HepG2 (cell line): ENCODE data around the gene MAP1LC3A. TPM values are rescaled to one million over a fixed set of nuclear protein-coding genes. Genes with fewer than 3 reads are reported as not detected.

Experiments
- CAMTA2 ChIP-seq: sonication (generic); formaldehyde crosslinking; IDR thresholded peaks from 2 replicates; pipeline ENCODE4 v1.4.0; 2020; ENCODE audit warnings: mild to moderate bottlenecking, missing genetic modification reagents, borderline replicate concordance
- ETV5 ChIP-seq: IDR thresholded peaks from 2 replicates; pipeline ENCODE4 v1.6.1; 2018; ENCODE audit warnings: missing biosample characterization, missing genetic modification reagents, inconsistent platforms, borderline replicate concordance
- ETV6 ChIP-seq: sonication (generic); formaldehyde crosslinking; conservative IDR thresholded peaks from 2 replicates; pipeline ENCODE4 v1.4.0; 2020; ENCODE audit warnings: missing genetic modification reagents
- FIP1L1 ChIP-seq: fragments of 200-400 bp; formaldehyde crosslinking; IDR thresholded peaks from 2 replicates; pipeline ENCODE4 v1.6.1; 2018; ENCODE audit warnings: low read depth, mild to moderate bottlenecking, low read length, moderate library complexity, borderline replicate concordance; ENCODE audit not compliant: insufficient read depth
- HES4 ChIP-seq: sonication (generic); formaldehyde crosslinking; IDR thresholded peaks from 2 replicates; pipeline ENCODE4 v1.9.0; 2021; ENCODE audit warnings: mild to moderate bottlenecking, missing genetic modification reagents, borderline replicate concordance
- MYC ChIP-seq: sonication (generic); formaldehyde crosslinking; IDR thresholded peaks from 2 replicates; pipeline ENCODE4 v1.9.0; 2021; ENCODE audit warnings: missing genetic modification reagents, borderline replicate concordance
- SRY ChIP-seq: sonication (generic); formaldehyde crosslinking; IDR thresholded peaks from 2 replicates; pipeline ENCODE4 v1.8.0; 2022; ENCODE audit warnings: mild to moderate bottlenecking, missing genetic modification reagents
- TRIM24 ChIP-seq: sonication (generic); formaldehyde crosslinking; IDR thresholded peaks from 2 replicates; pipeline ENCODE4 v1.8.0; 2022; ENCODE audit warnings: mild to moderate bottlenecking, missing genetic modification reagents
- ZNF121 ChIP-seq: sonication (generic); formaldehyde crosslinking; IDR thresholded peaks from 2 replicates; pipeline ENCODE4 v1.5.0; 2020; ENCODE audit warnings: mild to moderate bottlenecking, missing genetic modification reagents
- ZNF235 ChIP-seq: sonication (generic); formaldehyde crosslinking; IDR thresholded peaks from 2 replicates; pipeline ENCODE4 v1.8.1; 2023; ENCODE audit warnings: mild to moderate bottlenecking, missing genetic modification reagents, borderline replicate concordance
- ZNF260 ChIP-seq: sonication (generic); formaldehyde crosslinking; IDR thresholded peaks from 2 replicates; pipeline ENCODE4 v1.4.0; 2020; ENCODE audit warnings: missing genetic modification reagents, low read depth, mild to moderate bottlenecking, borderline replicate concordance
- ZNF263 ChIP-seq: sonication (generic); formaldehyde crosslinking; IDR thresholded peaks from 2 replicates; pipeline ENCODE4 v1.4.0; 2020; ENCODE audit warnings: missing genetic modification reagents
- ZNF292 ChIP-seq: sonication (generic); formaldehyde crosslinking; IDR thresholded peaks from 2 replicates; pipeline ENCODE4 v1.8.1; 2022; ENCODE audit warnings: mild to moderate bottlenecking, low read depth, missing genetic modification reagents, borderline replicate concordance
- ZNF431 ChIP-seq: sonication (generic); formaldehyde crosslinking; IDR thresholded peaks from 2 replicates; pipeline ENCODE4 v1.9.0; 2022; ENCODE audit warnings: missing genetic modification reagents, low read depth, mild to moderate bottlenecking, borderline replicate concordance
- ZNF546 ChIP-seq: sonication (generic); formaldehyde crosslinking; conservative IDR thresholded peaks from 2 replicates; pipeline ENCODE4 v1.8.1; 2023; ENCODE audit warnings: mild to moderate bottlenecking, missing genetic modification reagents
- ZNF562 ChIP-seq: sonication (generic); formaldehyde crosslinking; IDR thresholded peaks from 2 replicates; pipeline ENCODE4 v1.8.0; 2022; ENCODE audit warnings: missing genetic modification reagents, borderline replicate concordance
- ZSCAN12 ChIP-seq: sonication (generic); formaldehyde crosslinking; IDR thresholded peaks from 2 replicates; pipeline ENCODE4 v1.9.0; 2021; ENCODE audit warnings: mild to moderate bottlenecking, missing genetic modification reagents
- polyA plus RNA-seq, 8 experiments: library from polyadenylated mRNA; depleted of rRNA in 3 of 8; stranded (reverse) in 7 of 8; unstranded in 1 of 8; fragments of >200 nt; fragmentation: Illumina TruSeq in 4 of 8; extraction: Trizol in 4 of 8; gene quantifications; 2 replicates each; pipeline versions ENCODE4 v1.2.1 to v1.2.3, GENCODE V29; 2011 to 2016; ENCODE audit warnings: low read depth in 4 of 8, missing spikeins in 1 of 8, mixed read lengths in 1 of 8; ENCODE audit not compliant: insufficient read depth in 1 of 8
- total RNA-seq, 5 experiments: library from RNA; depleted of rRNA; stranded (reverse); fragments of >200 nt; fragmentation: Illumina TruSeq; extraction: Trizol; gene quantifications; 2 replicates each; pipeline ENCODE4 v1.2.3, GENCODE V29; 2016; ENCODE audit warnings: low read depth in 1 of 5
- TF ChIP-seq, protein P1 (sequence below): sonication (generic); formaldehyde crosslinking; IDR thresholded peaks from 2 replicates; pipeline ENCODE4 v1.5.1; 2020; ENCODE audit warnings: missing genetic modification reagents, mild to moderate bottlenecking, borderline replicate concordance
- TF ChIP-seq, protein P2 (sequence below): sonication (generic); formaldehyde crosslinking; IDR thresholded peaks from 2 replicates; pipeline ENCODE4 v1.4.0; 2020; ENCODE audit warnings: missing genetic modification reagents

MAP1LC3A gene
- total and polyA plus RNA-seq, 2 of the 13 experiments (the other 11 are each of a cell fraction or from before 2014, with no cell fraction given), result not detected

DNA sequence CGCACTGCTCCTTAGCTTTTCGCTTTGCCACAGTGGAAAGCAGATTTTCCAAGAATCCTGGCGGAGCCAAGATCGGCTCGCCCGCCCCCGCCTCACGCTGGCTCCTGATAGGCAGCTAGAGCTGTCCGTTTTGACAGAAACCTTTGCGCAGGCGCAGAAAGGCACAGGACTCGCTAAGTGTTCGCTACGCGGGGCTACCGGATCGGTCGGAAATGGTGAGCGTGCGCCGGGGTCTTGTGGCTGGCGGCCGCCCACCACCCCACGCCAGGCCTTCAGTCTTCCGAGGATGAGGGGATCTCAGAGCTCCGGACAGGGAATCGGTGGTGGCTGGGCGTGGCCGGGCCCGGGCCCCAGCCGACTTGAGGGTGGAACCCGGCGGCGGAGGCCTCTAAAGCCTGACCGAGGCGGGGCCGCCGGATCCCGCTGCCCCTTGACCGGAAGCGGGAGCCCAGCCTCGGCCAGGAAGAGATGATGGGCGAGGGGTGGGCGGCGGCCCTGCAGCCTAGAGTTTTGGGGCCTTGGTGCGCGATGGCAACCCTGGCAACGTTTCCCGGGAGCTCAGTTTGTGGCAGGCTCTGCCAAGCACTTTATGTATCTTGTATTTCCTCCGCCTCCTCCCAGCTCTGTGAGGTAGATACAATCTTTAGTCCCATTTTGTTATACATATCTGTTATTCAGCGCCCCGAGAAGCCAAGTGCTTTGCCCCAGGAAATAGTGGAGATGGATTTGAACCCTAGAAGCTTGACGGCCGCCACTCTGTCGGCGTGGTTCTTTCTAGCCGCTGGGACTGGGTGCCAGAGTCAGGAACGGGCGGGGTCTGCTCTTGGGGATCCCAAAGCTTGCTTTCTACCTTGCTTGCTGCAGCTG lies 42.0 kb upstream of the MAP1LC3A start, which contains the start of gene DYNLRB1 (continued):
- TF ChIP-seq CAMTA2 (peak; percentile 40; the same call in 1 of the 2 replicates), ZNF562 (CRISPR knock-in tag) (no peak), ETV5 (peak; percentile 96), ZSCAN12 (CRISPR knock-in tag) (0 out of 2 replicates have a peak, but pooled peaks have one; percentile 14), ZNF431 (peak; percentile 75; the same call in 1 of the 2 replicates), SRY (peak; percentile 90; the same call in 1 of the 2 replicates), ZNF235 (CRISPR knock-in tag) (0 out of 2 replicates have a peak, but pooled peaks have one; percentile 59), FIP1L1 (peak; percentile 76), ETV6 (CRISPR knock-in tag) (peak; percentile 93), HES4 (peak; percentile 89; the same call in 1 of the 2 replicates), ZNF546 (CRISPR knock-in tag) (peak; percentile 98), ZNF263 (peak; percentile 31), ZNF292 (CRISPR knock-in tag) (no peak), MYC (no peak; the same call in none of the 2 replicates), ZNF121 (CRISPR knock-in tag) (no peak), TRIM24 (CRISPR knock-in tag) (no peak), ZNF260 (no peak)
- TF ChIP-seq, protein P1, sequence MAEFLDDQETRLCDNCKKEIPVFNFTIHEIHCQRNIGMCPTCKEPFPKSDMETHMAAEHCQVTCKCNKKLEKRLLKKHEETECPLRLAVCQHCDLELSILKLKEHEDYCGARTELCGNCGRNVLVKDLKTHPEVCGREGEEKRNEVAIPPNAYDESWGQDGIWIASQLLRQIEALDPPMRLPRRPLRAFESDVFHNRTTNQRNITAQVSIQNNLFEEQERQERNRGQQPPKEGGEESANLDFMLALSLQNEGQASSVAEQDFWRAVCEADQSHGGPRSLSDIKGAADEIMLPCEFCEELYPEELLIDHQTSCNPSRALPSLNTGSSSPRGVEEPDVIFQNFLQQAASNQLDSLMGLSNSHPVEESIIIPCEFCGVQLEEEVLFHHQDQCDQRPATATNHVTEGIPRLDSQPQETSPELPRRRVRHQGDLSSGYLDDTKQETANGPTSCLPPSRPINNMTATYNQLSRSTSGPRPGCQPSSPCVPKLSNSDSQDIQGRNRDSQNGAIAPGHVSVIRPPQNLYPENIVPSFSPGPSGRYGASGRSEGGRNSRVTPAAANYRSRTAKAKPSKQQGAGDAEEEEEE (CRISPR knock-in tag), result 0 out of 2 replicates have a peak, but pooled peaks have one; percentile 3
- TF ChIP-seq, protein P2, sequence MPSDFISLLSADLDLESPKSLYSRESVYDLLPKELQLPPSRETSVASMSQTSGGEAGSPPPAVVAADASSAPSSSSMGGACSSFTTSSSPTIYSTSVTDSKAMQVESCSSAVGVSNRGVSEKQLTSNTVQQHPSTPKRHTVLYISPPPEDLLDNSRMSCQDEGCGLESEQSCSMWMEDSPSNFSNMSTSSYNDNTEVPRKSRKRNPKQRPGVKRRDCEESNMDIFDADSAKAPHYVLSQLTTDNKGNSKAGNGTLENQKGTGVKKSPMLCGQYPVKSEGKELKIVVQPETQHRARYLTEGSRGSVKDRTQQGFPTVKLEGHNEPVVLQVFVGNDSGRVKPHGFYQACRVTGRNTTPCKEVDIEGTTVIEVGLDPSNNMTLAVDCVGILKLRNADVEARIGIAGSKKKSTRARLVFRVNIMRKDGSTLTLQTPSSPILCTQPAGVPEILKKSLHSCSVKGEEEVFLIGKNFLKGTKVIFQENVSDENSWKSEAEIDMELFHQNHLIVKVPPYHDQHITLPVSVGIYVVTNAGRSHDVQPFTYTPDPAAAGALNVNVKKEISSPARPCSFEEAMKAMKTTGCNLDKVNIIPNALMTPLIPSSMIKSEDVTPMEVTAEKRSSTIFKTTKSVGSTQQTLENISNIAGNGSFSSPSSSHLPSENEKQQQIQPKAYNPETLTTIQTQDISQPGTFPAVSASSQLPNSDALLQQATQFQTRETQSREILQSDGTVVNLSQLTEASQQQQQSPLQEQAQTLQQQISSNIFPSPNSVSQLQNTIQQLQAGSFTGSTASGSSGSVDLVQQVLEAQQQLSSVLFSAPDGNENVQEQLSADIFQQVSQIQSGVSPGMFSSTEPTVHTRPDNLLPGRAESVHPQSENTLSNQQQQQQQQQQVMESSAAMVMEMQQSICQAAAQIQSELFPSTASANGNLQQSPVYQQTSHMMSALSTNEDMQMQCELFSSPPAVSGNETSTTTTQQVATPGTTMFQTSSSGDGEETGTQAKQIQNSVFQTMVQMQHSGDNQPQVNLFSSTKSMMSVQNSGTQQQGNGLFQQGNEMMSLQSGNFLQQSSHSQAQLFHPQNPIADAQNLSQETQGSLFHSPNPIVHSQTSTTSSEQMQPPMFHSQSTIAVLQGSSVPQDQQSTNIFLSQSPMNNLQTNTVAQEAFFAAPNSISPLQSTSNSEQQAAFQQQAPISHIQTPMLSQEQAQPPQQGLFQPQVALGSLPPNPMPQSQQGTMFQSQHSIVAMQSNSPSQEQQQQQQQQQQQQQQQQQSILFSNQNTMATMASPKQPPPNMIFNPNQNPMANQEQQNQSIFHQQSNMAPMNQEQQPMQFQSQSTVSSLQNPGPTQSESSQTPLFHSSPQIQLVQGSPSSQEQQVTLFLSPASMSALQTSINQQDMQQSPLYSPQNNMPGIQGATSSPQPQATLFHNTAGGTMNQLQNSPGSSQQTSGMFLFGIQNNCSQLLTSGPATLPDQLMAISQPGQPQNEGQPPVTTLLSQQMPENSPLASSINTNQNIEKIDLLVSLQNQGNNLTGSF (CRISPR knock-in tag), result peak; percentile 67
